Gastroesophageal sphincter (tissue), 4 donors: ENCODE measurements around the gene INSYN1. TPM values are rescaled to one million over a fixed set of nuclear protein-coding genes. Genes with fewer than 3 reads are reported as not detected.

Source experiments
- ATAC-seq: fragments of 150-250 bp; one replicate; pipeline ENCODE4 v1.9.1; 2016; ENCODE audit warnings: mild to moderate bottlenecking, moderate library complexity
- H3K27ac ChIP-seq, 4 donors: fragments of 200-600 bp; sonication (generic) in 3 of 4; 1 replicate in 3 of 4; 2 replicates in 1 of 4; pipeline ENCODE4 v1.5.1; 2016 to 2019
- H3K27me3 ChIP-seq: fragments of 200-600 bp; sonication (generic); one replicate; pipeline ENCODE4 v1.5.1; 2019
- H3K36me3 ChIP-seq, 2 donors: fragments of 200-600 bp; sonication (generic); one replicate each; pipeline ENCODE4 v1.5.1; 2019; ENCODE audit warnings: control low read depth in 1 of 2
- H3K4me1 ChIP-seq, 3 donors: fragments of 200-600 bp; sonication (generic); 1 replicate in 2 of 3; 2 replicates in 1 of 3; pipeline ENCODE4 v1.5.1; 2016 to 2019; ENCODE audit warnings: control low read depth in 2 of 3
- H3K4me3 ChIP-seq, 2 donors: fragments of 200-600 bp; sonication (generic); one replicate each; pipeline ENCODE4 v1.5.1; 2019; ENCODE audit warnings: mild to moderate bottlenecking in 1 of 2, moderate library complexity in 1 of 2
- H3K9me3 ChIP-seq, 3 donors: fragments of 200-600 bp; sonication (generic); one replicate each; pipeline ENCODE4 v1.5.1; 2017 to 2019; ENCODE audit warnings: control low read depth in 2 of 3
- CTCF ChIP-seq, 4 experiments: fragments of 200-600 bp in 2 of 4; fragments of 450-650 bp in 2 of 4; sonication (generic) in 1 of 4; IDR thresholded peaks; one replicate each; pipeline ENCODE4 v1.5.1; 2017 to 2019; ENCODE audit warnings: antibody characterized with exemption in 4 of 4, mild to moderate bottlenecking in 2 of 4, moderate library complexity in 2 of 4
- EP300 ChIP-seq: sonication (generic); formaldehyde crosslinking; IDR thresholded peaks from one replicate; pipeline ENCODE4 v1.6.1; 2017; ENCODE audit warnings: antibody characterized with exemption, mild to moderate bottlenecking
- POLR2A ChIP-seq, 2 donors: fragments of 450-650 bp; IDR thresholded peaks; one replicate each; pipeline ENCODE4 v1.6.1; 2017; ENCODE audit warnings: antibody characterized with exemption in 2 of 2, mild to moderate bottlenecking in 2 of 2, moderate library complexity in 1 of 2
- POLR2AphosphoS5 ChIP-seq: sonication (generic); formaldehyde crosslinking; IDR thresholded peaks from one replicate; pipeline ENCODE4 v1.6.1; 2017; ENCODE audit warnings: antibody characterized with exemption
- WGBS, 2 donors: methylation state at CpG; one replicate each; pipeline ENCODE4 v1.1.5; 2018; ENCODE audit warnings: low coverage in 1 of 2; 5-methylcytosine and 5-hydroxymethylcytosine counted together
- total RNA-seq, 4 donors: library from RNA; depleted of rRNA; stranded (reverse); fragments of >200 nt; gene quantifications; one replicate each; pipeline ENCODE4 v1.1.0, GENCODE V29; 2016

Gene INSYN1
- total RNA-seq = 10 to 100 TPM; 11.4 to 30.2 (median 16.3) TPM

GRCh38 chr15:73753250-73754130, at the start of gene INSYN1:
Gene INSYN1 (minus strand): TSS chr15:73753351. CDS start chr15:73751130, 2,221 bp downstream.
- peak; percentile 82 for ATAC-seq
- Histone ChIP-seq H3K9me3 (no peaks in the 10 kb centered on the region), H3K4me3 (peak within 1 kb of the TSS; percentile 56 to 87), H3K27ac (peak within 1 kb of the TSS in 3 of 4 donors; percentile 74 to 85 (median 76)), H3K36me3 (peaks cover 0 to 4% of the 10 kb centered on the region in 2 donors), H3K27me3 (peaks cover 17% of the 10 kb centered on the region), H3K4me1 (peaks cover 0 to 56% (median 14%) of the 10 kb centered on the region in 3 donors)
- TF ChIP-seq POLR2A (IDR thresholded peaks at IDR 0.05) (no peak), EP300 (no peak), POLR2AphosphoS5 (no peak), CTCF (IDR thresholded peaks at IDR 0.05) (no peak)
- WGBS, 2 donors = 14% methylated on average over 8 of the region's 44 CpGs; no CpG with 5 or more reads in 1 of the 2 donors

GRCh38 chr15:73802431-73803041, 49.4 kb upstream of the INSYN1 start:
- ATAC-seq = peak; percentile 40
- no peak for TF ChIP-seq POLR2A (IDR thresholded peaks at IDR 0.05)
- TF ChIP-seq POLR2AphosphoS5 = peak; percentile 70
- Histone ChIP-seq H3K27ac (peak overlapping the region; percentile 37 to 77 (median 64)), H3K36me3 (no peaks in the 10 kb centered on the region), H3K4me3 (no peak overlapping the region), H3K27me3 (no peaks in the 10 kb centered on the region), H3K4me1 (peaks cover 11 to 53% (median 28%) of the 10 kb centered on the region in 3 donors), H3K9me3 (no peaks in the 10 kb centered on the region)
- 30 to 50% methylated on average over 4 to 5 of the region's 6 CpGs for WGBS, 2 donors

- H3K27me3 ChIP-seq = no peaks in the 10 kb centered on the region
These were observed 47.7 kb upstream of the INSYN1 start for GRCh38 chr15:73800662-73801345.

GRCh38 chr15:73799466-73799865, 46.3 kb upstream of the INSYN1 start:
- H3K27ac ChIP-seq = no peak overlapping the region
- peaks cover 11 to 50% (median 28%) of the 10 kb centered on the region in 3 donors for H3K4me1 ChIP-seq
- no peaks in the 10 kb centered on the region for H3K9me3 ChIP-seq
- no peak for ATAC-seq
- no peaks in the 10 kb centered on the region for H3K36me3 ChIP-seq
- H3K27me3 ChIP-seq = no peaks in the 10 kb centered on the region
- 80 to 82% methylated on average over 1 to 4 of the region's 4 CpGs for WGBS, 2 donors
- no peak overlapping the region for H3K4me3 ChIP-seq
- TF ChIP-seq POLR2AphosphoS5 = no peak
- no peak for TF ChIP-seq EP300
- TF ChIP-seq POLR2A (IDR thresholded peaks at IDR 0.05) = no peak
- TF ChIP-seq CTCF (IDR thresholded peaks at IDR 0.05) = no peak

More at GRCh38 chr15:73800662-73801345, 47.7 kb upstream of the INSYN1 start:
- no peaks in the 10 kb centered on the region for H3K9me3 ChIP-seq
- no peak for TF ChIP-seq EP300
- no peak for TF ChIP-seq CTCF (IDR thresholded peaks at IDR 0.05)
- TF ChIP-seq POLR2A (IDR thresholded peaks at IDR 0.05) = no peak
- TF ChIP-seq POLR2AphosphoS5 = no peak
- WGBS, 2 donors = 8 to 50% methylated on average over 1 to 6 of the region's 11 CpGs
- peak overlapping the region in 3 of 4 donors; percentile 57 to 77 (median 67) for H3K27ac ChIP-seq
- peaks cover 11 to 53% (median 28%) of the 10 kb centered on the region in 3 donors for H3K4me1 ChIP-seq
- H3K36me3 ChIP-seq = no peaks in the 10 kb centered on the region
- no peak overlapping the region for H3K4me3 ChIP-seq
- ATAC-seq = peak; percentile 60
